CD4-positive, CD25-positive, alpha-beta regulatory T cell (primary cell): ENCODE results near the gene MMS19. TPM values are rescaled to one million over a fixed set of nuclear protein-coding genes. Genes with fewer than 3 reads are reported as not detected.
"Not testable (repeated sequence)": the region's sequence is repeated elsewhere in the genome, so short reads cannot be mapped to it uniquely, and the experiment has no call there.

Experiments
- ATAC-seq, 2 donors: fragments of 150-1000 bp; cut with Tn5 transposase; one replicate each; pipeline ENCODE4 v1.10.0; 2021; ENCODE audit warnings: low read depth in 2 of 2, moderate number of reproducible peaks in 2 of 2, moderate library complexity in 1 of 2
- DNase-seq, 3 donors: peaks; one replicate each; pipeline versions ENCODE4 v3.0.0 to v3.0.0-alpha.2; 2012 to 2022; ENCODE audit warnings: mixed read lengths in 1 of 3
- H3K27ac ChIP-seq: one replicate; pipeline ENCODE4 v1.7.0; 2013; ENCODE audit warnings: mild to moderate bottlenecking, low read length; ENCODE audit not compliant: insufficient read depth, poor library complexity, severe bottlenecking
- H3K27me3 ChIP-seq: one replicate; pipeline ENCODE4 v1.7.0; 2013; ENCODE audit warnings: low read length; ENCODE audit not compliant: control insufficient read depth, insufficient read depth
- H3K36me3 ChIP-seq: one replicate; pipeline ENCODE4 v1.7.0; 2013; ENCODE audit warnings: mild to moderate bottlenecking, low read length, moderate library complexity; ENCODE audit not compliant: control insufficient read depth, insufficient read depth
- H3K4me1 ChIP-seq: 2 replicates; pipeline ENCODE4 v1.7.0; 2013; ENCODE audit warnings: mild to moderate bottlenecking, low read length; ENCODE audit not compliant: insufficient read depth, control insufficient read depth, poor library complexity, severe bottlenecking
- H3K4me3 ChIP-seq: one replicate; pipeline ENCODE4 v1.7.0; 2013; ENCODE audit warnings: low read depth, mild to moderate bottlenecking, low read length, moderate library complexity
- H3K9me3 ChIP-seq, 2 experiments: 1 replicate in 1 of 2; 2 replicates in 1 of 2; pipeline ENCODE4 v1.7.0; 2013; ENCODE audit warnings: low read length in 2 of 2, mild to moderate bottlenecking in 1 of 2, moderate library complexity in 1 of 2; ENCODE audit not compliant: control insufficient read depth in 2 of 2
- H3K27ac Mint-ChIP-seq, 3 donors: one replicate each; pipeline ENCODE4 v1.8.0; 2020 to 2022; ENCODE audit warnings: mild to moderate bottlenecking in 3 of 3, mixed read lengths in 3 of 3, moderate library complexity in 2 of 3
- H3K27me3 Mint-ChIP-seq: one replicate; pipeline ENCODE4 v1.8.0; 2022; ENCODE audit warnings: mild to moderate bottlenecking, mixed read lengths
- H3K36me3 Mint-ChIP-seq: one replicate; pipeline ENCODE4 v1.8.0; 2020; ENCODE audit warnings: mixed read lengths
- H3K4me1 Mint-ChIP-seq, 4 donors: one replicate each; pipeline ENCODE4 v1.8.0; 2020 to 2022; ENCODE audit warnings: mixed read lengths in 4 of 4, mild to moderate bottlenecking in 1 of 4
- H3K4me3 Mint-ChIP-seq, 4 donors: one replicate each; pipeline ENCODE4 v1.8.0; 2020 to 2022; ENCODE audit warnings: mild to moderate bottlenecking in 4 of 4, mixed read lengths in 4 of 4, moderate library complexity in 3 of 4
- H3K9me3 Mint-ChIP-seq, 7 donors: one replicate each; pipeline ENCODE4 v1.8.0; 2020 to 2022; ENCODE audit warnings: mixed read lengths in 7 of 7, mild to moderate bottlenecking in 3 of 7, moderate library complexity in 2 of 7
- polyA plus RNA-seq, 4 donors: library from polyadenylated mRNA; unstranded; fragments of 300-500 nt; fragmentation: Illumina TruSeq; gene quantifications; one replicate each; pipeline ENCODE4 v1.2.3, GENCODE V29; 2021
- total RNA-seq: library from RNA; stranded (reverse); gene quantifications from one replicate; pipeline ENCODE4 v1.2.3, GENCODE V29; 2022

Gene MMS19
- total and polyA plus RNA-seq, 5 donors from 2014 or later, result 26.7 to 59.6 (median 36.2) TPM

GRCh38 chr10:97426776-97427570 is 71.2 kb downstream of the MMS19 start:
- peaks cover 6 to 60% (median 26%) of the 10 kb centered on the region in 4 donors for H3K4me1 Mint-ChIP-seq
- no peaks in the 10 kb centered on the region for H3K9me3 Mint-ChIP-seq
- H3K4me3 Mint-ChIP-seq, result peak overlapping the region; percentile 93 to 95 (median 94)
- ATAC-seq, result no peak
- H3K36me3 ChIP-seq, result peaks cover 24% of the 10 kb centered on the region
- peak overlapping the region; percentile 92 for H3K4me3 ChIP-seq
- no peak for DNase-seq
- no peaks in the 10 kb centered on the region for H3K27me3 ChIP-seq
- peaks cover 37% of the 10 kb centered on the region for H3K4me1 ChIP-seq
- H3K27me3 Mint-ChIP-seq, result peaks cover 5% of the 10 kb centered on the region
- H3K36me3 Mint-ChIP-seq, result peaks cover 16% of the 10 kb centered on the region
- no peaks in the 10 kb centered on the region for H3K9me3 ChIP-seq
- H3K27ac Mint-ChIP-seq, result peak overlapping the region; percentile 43 to 97 (median 93)
- peak overlapping the region; percentile 90 for H3K27ac ChIP-seq

GRCh38 chr10:97425964-97426775 is 72.1 kb downstream of the MMS19 start, which contains the start of gene PGAM1:
Gene PGAM1, plus strand, starts transcription at chr10:97426191. Its CDS starts 117 bp downstream, at chr10:97426308.
- Mint-ChIP-seq H3K9me3 (no peaks in the 10 kb centered on the region), H3K27me3 (peaks cover 5% of the 10 kb centered on the region), H3K36me3 (peaks cover 10% of the 10 kb centered on the region), H3K27ac (peak within 1 kb of the TSS; percentile 82 to 97 (median 93)), H3K4me1 (peaks cover 6 to 62% (median 26%) of the 10 kb centered on the region in 4 donors), H3K4me3 (peak within 1 kb of the TSS; percentile 93 to 95 (median 94))
- ATAC-seq (peak; percentile 78 to 79), DNase-seq (peak; percentile 92 to 98 (median 97))
- Histone ChIP-seq H3K27me3 (no peaks in the 10 kb centered on the region), H3K27ac (peak within 1 kb of the TSS; percentile 90), H3K4me3 (peak within 1 kb of the TSS; percentile 92), H3K36me3 (peaks cover 16% of the 10 kb centered on the region), H3K4me1 (peaks cover 37% of the 10 kb centered on the region), H3K9me3 (no peaks in the 10 kb centered on the region)

GRCh38 chr10:97423757-97424098 is 74.5 kb downstream of the MMS19 start:
- not testable (repeated sequence) for H3K9me3 Mint-ChIP-seq, H3K36me3 Mint-ChIP-seq, DNase-seq, H3K27me3 Mint-ChIP-seq, H3K9me3 ChIP-seq, H3K36me3 ChIP-seq, H3K4me3 ChIP-seq, H3K27me3 ChIP-seq, H3K27ac ChIP-seq, ATAC-seq
- Mint-ChIP-seq H3K4me1 (peaks cover 13 to 60% (median 31%) of the 10 kb centered on the region in 4 donors), H3K4me3 (peak overlapping the region in 2 of 4 donors; percentile 57 to 77), H3K27ac (peak overlapping the region in 2 of 3 donors; percentile 26 to 57)
- peaks cover 41% of the 10 kb centered on the region for H3K4me1 ChIP-seq

- Histone ChIP-seq H3K27ac (no peak overlapping the region), H3K36me3 (no peaks in the 10 kb centered on the region), H3K4me3 (no peak overlapping the region), H3K4me1 (peaks cover 37% of the 10 kb centered on the region), H3K9me3 (no peaks in the 10 kb centered on the region), H3K27me3 (no peaks in the 10 kb centered on the region)
- Mint-ChIP-seq H3K36me3 (no peaks in the 10 kb centered on the region), H3K27me3 (no peaks in the 10 kb centered on the region), H3K4me3 (peak overlapping the region; percentile 5 to 79 (median 26)), H3K9me3 (no peaks in the 10 kb centered on the region), H3K4me1 (peaks cover 24 to 59% (median 43%) of the 10 kb centered on the region in 4 donors), H3K27ac (peak overlapping the region; percentile 84 to 94 (median 88))
- DNase-seq (peak in 1 of 3 donors; percentile 53), ATAC-seq (no peak)
Measured at GRCh38 chr10:97416565-97416964, 81.7 kb downstream of the MMS19 start.

GRCh38 chr10:97412891-97413304 is 85.3 kb downstream of the MMS19 start:
- DNase-seq, result peak in 1 of 3 donors; percentile 59
- no peak overlapping the region for H3K27ac ChIP-seq
- no peaks in the 10 kb centered on the region for H3K36me3 Mint-ChIP-seq

GRCh38 chr10:97411406-97411805 is 86.8 kb downstream of the MMS19 start:
- Mint-ChIP-seq H3K27ac (no peak overlapping the region), H3K4me3 (no peak overlapping the region), H3K9me3 (no peaks in the 10 kb centered on the region), H3K36me3 (no peaks in the 10 kb centered on the region), H3K4me1 (peaks cover 14 to 40% (median 27%) of the 10 kb centered on the region in 4 donors), H3K27me3 (no peaks in the 10 kb centered on the region)
- DNase-seq, result no peak
- H3K27ac ChIP-seq, result no peak overlapping the region
- no peak overlapping the region for H3K4me3 ChIP-seq
- peaks cover 27% of the 10 kb centered on the region for H3K4me1 ChIP-seq
- H3K27me3 ChIP-seq, result no peaks in the 10 kb centered on the region
- H3K9me3 ChIP-seq, result no peaks in the 10 kb centered on the region
- H3K36me3 ChIP-seq, result no peaks in the 10 kb centered on the region
- ATAC-seq, result no peak

More at GRCh38 chr10:97412891-97413304, 85.3 kb downstream of the MMS19 start:
- H3K4me3 ChIP-seq, result peak overlapping the region; percentile 32
- Mint-ChIP-seq H3K27ac (peak overlapping the region; percentile 69 to 87 (median 83)), H3K27me3 (no peaks in the 10 kb centered on the region), H3K9me3 (no peaks in the 10 kb centered on the region), H3K4me1 (peaks cover 9 to 43% (median 29%) of the 10 kb centered on the region in 4 donors), H3K4me3 (peak overlapping the region; percentile 19 to 75 (median 74))
- peaks cover 26% of the 10 kb centered on the region for H3K4me1 ChIP-seq
- no peaks in the 10 kb centered on the region for H3K9me3 ChIP-seq
- H3K36me3 ChIP-seq, result no peaks in the 10 kb centered on the region
- peak in 1 of 2 donors; percentile 31 for ATAC-seq
- H3K27me3 ChIP-seq, result no peaks in the 10 kb centered on the region

GRCh38 chr10:97408496-97408992 is 89.7 kb downstream of the MMS19 start:
- Mint-ChIP-seq H3K4me3 (no peak overlapping the region), H3K9me3 (no peaks in the 10 kb centered on the region)

More at GRCh38 chr10:97408496-97408992, 89.7 kb downstream of the MMS19 start:
- Histone ChIP-seq H3K4me3 (no peak overlapping the region), H3K9me3 (no peaks in the 10 kb centered on the region), H3K27ac (no peak overlapping the region), H3K4me1 (peaks cover 9% of the 10 kb centered on the region), H3K36me3 (no peaks in the 10 kb centered on the region), H3K27me3 (no peaks in the 10 kb centered on the region)
- ATAC-seq (no peak), DNase-seq (no peak)
- H3K4me1 Mint-ChIP-seq, result peaks cover 9 to 20% (median 14%) of the 10 kb centered on the region in 4 donors
- H3K36me3 Mint-ChIP-seq, result no peaks in the 10 kb centered on the region
- H3K27ac Mint-ChIP-seq, result no peak overlapping the region
- H3K27me3 Mint-ChIP-seq, result no peaks in the 10 kb centered on the region
